Measurements from ENCODE around the gene MSI2.

MSI2 gene

DNA sequence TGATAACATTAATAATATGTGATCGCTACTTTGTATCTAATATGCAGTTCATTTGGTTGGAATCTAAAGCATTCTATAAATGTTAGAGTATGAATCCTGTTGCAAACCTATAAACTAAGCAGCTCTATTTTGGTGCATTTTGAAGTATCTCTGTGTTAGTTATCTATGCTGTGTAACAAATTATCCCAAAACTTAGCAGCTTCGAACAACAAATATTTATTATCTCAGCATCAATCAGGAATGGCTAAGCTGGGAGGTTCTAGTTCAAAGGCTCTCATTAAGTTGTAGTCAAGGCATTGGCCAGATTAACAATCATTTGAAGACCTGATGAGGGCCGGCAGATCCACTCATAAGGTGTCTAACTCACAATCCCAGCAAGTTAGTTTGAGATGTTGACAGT is 10.1 kb upstream of the MSI2 start:
- DNase-seq (ENCODE audit: low read depth), result no peak

DNA sequence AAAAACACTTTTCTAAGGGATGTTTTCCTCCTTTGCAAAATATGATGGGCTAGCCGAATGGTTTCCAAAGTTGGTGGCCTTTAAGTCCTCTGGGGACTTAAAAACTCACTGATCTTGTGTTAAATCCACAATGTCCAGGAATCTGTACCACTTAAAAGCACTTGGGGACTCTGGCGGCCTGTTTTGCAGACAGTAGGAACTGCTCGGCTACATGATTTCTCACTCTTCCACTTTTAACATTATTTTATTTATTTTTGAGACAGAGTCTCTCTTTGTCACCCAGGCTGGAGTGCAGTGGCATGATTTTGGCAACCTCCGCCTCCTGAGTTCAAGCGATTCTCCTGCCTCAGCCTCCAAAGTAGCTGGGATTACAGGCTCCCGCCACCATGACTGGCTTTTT is 9.1 kb upstream of the MSI2 start:
- no peak for DNase-seq (ENCODE audit: low read depth)

DNA sequence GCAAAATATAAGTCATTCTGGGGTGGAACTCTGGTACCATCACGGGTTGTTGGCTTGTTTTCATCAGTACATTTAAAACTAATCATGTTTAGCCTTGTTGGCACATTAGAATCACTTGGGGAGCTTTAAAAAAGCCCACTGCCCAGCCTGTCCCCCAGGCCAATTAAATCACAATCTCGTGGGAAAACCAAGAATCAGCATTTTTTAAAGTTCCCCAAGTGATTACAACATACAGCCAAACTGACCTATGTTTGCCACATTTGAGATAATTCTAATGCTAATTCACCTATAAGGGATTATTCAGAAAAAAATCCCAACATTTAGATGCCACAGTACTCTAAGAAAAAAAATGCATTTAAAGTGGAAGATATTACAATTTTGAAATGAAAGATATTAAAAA is 8.4 kb upstream of the MSI2 start:
- no peak for DNase-seq (ENCODE audit: low read depth)

DNA sequence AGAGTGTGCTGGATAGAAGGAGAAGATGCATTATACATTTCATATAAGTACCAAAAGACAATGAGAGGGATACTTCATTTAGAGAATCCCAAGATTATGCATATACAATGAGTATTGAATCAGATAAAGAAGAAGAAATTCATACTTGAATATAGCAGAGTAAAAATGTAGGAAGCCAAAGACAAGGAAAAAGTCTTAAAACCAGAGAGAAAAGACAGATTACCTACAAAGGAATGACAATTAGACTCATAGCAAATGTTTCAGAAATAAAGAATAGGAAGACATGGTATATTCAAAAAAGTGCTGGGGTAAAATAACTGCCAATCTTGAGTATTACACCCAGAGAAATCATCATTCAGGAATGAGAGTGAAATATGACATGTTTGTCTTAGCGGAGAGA is 6.8 kb upstream of the MSI2 start:
- DNase-seq (ENCODE audit: low read depth), result no peak

DNA sequence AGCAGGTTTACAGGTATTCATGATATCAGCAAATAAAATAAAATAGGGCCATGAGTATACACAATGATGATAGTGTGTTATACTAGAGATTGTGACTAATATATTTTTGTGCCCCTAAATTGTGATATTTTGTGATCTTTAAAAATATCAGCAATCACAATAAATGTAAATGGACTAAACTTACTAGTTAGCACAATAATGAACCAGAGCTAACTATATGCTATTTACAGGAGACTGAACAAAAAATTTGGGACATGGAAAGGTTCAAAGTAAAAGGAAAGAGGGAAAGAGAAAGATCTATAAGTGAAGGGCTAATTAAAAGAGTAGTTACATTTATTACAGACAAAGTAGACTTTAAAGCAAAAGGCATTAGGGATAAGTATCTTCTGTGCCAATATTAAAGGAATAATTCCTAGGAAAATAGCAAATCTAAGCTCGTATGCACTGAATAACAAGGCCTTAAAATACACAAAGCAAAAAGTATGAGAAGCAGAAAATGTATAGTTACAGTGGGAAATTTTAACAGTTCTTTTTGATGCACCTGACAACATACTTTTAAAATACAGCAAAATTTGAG is 5.0 kb upstream of the MSI2 start:
- no peak for DNase-seq (ENCODE audit: low read depth)

DNA sequence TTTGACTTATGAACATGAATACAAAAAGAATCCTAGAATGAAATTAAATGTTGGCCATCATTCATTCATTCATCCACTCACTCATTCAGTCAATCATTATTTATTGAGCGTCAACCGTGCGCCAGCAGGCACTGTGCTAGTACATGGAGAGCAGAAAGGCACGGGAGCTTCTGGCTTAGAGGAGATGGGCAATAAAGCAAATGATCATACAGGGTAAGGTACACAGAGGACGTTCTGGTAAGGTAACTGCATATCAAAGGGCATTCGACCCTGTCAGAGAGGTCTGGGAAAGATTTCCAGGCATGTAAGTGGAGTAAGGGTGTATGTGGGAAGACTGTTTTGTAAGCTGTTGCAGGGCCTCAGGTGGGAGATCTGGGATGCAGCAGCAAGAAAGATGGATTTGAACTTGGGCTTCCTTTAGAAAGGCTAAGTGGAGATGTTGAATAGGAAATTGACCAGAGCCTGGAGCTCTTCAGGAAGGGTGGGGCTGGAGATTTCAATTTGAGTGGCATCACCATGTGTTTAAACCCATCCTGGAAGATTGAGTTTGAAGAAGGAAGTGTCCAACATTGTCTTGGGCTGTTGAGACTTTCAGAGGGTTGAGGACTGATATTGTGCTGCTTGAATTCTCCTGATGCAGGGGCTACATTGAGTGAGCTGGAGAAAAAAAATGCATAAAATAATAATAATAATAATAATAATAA is 2.8 kb upstream of the MSI2 start:
- no peak for DNase-seq (ENCODE audit: low read depth)

DNA sequence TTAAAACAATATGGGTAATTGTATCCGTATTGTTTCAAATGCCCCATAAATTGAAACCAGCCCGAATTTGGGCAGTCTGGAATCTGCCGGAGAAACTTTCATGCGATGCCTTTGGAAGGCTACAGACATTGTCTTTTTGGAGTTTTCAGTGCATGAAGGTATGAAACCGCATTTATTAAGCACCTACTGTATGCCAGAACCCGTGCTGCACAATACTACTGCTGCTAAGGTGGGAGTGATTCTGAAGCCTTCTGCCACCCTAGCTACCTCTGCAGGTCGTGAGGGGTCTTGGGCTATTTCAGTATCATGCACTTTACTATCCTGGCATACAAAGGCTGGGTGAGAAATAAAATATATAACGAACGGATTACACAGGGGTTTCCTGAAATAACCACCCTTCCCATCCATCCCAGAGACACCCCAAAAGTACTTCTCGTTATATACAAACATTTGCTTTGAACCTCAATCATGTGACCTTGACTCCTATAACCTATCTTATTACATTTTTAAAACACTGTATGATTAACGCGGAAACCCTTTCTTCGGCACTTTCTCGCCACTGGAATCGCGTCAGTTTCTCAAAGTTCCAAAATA is 1.0 kb upstream of the MSI2 start:
- no peak for DNase-seq (ENCODE audit: low read depth)

DNA sequence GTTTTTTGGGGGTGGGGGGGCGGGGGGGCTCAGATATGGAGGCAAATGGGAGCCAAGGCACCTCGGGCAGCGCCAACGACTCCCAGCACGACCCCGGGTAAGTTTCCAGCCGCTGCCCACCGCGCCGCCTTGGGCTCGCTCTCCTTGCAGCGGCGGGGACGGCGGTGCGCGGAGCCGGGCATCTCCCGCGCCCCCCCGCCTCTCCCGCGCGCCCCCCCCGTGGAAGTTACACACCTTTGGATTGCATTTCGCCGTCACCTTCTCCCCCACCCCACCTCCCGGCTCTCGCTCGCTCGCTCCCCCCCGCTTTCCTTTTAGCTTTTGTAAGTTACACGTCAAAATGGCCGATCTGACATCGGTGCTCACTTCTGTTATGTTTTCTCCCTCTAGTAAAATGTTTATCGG is 387 bp downstream of the MSI2 start:
- no peak for DNase-seq (ENCODE audit: low read depth)

DNA sequence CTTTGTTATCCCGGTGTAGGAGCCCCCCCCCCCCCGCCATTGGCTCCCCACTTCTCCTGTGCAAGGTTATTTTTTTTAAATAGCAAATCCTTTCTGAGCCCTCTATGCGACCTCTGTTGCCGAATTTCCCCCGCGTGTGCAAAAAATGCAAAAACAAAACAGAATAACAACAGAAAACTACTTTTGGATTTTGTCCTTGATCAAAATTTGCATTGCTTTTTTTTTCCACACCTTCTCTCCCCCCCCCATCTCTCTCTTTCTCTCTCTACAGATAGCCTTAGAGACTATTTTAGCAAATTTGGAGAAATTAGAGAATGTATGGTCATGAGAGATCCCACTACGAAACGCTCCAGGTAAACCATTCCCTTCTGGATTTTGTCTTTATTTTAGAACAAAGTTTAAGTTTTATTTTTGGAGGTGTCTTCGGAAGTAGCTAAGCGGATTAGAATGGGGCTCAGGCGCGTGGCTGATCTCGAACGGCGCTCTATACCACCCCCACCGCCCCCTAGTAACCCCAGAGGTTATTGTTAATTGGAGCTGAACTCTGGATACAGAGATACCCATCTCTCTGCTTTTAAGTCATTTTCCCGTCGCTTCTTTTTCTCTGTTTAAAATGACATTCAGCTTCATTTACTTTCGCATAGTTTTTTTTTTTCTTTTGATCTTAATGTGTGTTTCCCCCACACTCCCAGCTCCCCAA is 1.0 kb downstream of the MSI2 start:
- DNase-seq (ENCODE audit: low read depth), result no peak

DNA sequence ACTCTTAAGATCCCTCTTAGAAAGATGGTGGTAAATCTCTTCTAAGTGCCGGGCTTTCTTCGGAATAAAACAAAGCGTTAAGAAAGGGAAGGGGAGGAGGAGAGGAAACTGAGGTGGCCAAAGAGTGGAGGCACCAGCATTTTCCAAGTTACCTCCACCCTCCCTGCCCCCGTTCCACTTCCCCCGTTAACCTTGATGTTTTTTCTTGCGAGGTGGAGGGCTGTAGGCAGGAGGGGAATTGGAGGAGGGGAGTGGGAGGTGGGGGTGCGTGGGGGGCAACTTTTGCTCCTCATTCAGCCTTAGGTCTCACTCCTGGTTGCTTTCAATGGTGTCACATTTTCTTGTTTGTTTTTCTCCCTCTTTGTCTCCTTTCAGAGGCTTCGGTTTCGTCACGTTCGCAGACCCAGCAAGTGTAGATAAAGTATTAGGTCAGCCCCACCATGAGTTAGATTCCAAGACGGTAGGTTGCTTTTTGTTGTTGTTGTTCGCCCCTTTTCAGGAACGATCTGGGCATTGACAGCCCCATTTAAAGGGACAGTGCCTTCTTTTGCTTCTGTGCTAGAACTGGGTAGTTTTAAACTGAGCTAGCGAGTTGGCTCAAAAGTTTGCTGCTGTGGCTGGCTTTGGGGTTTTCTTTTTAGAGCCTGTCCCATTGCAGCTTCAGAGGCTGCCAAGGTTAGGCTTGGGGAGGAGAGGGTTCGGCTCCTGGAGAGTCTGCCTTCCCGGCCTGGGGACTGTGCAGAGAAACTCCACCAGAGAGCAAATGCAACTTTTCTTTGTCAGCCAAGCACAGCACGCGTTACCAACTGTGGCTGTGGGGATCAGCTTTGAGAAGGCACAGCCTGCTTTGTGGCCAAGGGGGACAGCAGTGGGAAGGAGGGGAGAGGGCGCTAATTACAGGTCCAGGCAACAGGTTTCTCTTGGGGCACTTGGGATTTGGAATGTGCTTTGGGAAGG is 1.9 kb downstream of the MSI2 start:
- DNase-seq (ENCODE audit: low read depth), result no peak

DNA sequence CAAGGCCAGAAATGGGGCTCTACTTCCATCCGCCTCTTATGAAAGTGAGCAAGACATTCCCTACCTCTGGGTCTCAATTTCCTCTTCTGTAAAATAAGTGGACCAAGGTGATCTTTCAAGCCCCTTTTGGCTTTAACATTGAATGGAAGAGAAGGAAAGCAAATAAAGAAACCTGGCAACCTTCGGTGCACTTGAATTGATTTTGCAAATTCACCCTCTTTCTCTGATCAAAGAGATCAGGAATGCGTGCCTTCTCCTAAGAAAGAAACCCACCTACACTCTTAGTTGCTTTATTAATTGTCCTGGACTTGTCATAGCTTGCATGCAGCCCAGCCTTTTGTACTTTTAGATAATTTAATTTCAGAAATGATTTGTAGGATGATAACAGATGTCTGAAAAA is 3.0 kb downstream of the MSI2 start:
- no peak for DNase-seq (ENCODE audit: low read depth)

DNA sequence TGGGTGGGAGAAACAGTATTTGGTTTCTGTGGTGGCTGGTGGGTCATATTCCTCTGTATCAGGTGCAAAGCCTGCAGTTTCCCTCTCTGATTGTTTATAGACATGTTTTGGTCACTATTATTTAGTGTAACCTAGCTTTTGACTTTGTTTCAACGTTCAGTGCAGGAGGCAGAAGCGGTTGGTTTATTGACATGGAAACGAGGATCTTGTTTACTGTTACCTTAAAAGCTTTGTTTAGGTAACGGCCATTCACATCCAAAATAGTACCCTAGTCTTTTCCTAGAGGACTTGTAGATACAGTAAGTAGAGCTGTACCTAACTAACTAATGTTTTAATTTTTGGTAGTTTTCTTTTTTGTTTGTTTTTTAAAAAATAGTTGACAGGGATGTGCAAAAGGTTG is 3.5 kb downstream of the MSI2 start:
- no peak for DNase-seq (ENCODE audit: low read depth)

DNA sequence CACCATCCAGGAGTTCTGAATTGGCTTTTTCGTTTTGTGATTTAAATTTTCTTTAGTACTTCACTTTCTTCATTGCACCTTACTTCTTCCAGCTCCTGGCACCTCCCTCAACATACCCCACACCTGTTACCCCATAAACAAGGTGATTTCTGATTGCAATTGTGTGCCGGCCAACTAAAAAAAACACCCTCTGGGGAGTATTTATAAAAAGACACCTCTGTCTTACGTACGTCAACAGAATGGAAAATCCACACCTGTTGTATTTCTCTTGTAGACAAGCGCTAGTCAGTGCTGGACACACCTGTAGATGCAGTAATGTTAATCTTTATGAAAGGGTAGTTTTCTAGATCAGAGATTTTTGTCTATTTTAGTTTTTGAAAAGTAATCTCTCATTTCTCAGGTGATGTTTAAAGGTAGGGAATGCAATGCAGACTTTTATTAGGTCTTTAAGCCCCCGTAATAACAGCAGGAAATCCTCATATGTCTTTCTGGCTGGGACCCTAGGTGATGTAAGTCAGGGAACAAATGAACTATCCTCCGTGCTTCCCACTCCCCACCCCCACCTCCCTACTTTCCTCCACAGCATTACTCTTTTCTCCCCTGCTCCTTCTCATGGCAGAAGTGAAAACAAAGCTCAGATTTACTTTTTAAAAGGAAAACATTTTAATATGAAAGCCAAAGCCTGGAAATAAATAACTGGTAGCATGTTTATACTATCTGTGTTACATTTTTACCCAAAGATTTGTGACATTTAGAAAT is 4.2 kb downstream of the MSI2 start:
- no peak for DNase-seq (ENCODE audit: low read depth)

DNA sequence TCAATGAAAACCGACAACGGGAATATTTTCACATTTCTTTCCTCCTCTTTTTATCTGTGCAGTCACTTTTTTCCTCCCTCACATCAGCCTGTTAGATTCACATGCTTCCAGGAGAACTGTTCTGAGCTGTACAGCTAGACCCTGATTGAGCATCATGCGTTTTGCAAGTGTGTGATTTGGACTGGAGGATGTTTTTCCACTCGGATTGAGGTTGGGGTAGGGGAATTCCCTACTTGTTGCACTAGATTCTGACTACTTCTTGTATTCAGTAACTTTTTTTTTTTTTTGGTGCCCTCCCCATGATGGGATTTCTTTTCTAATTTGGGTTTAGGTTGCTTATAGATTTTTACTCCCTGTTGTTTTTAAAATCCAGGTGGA is 4.8 kb downstream of the MSI2 start:
- no peak for DNase-seq (ENCODE audit: low read depth)

DNA sequence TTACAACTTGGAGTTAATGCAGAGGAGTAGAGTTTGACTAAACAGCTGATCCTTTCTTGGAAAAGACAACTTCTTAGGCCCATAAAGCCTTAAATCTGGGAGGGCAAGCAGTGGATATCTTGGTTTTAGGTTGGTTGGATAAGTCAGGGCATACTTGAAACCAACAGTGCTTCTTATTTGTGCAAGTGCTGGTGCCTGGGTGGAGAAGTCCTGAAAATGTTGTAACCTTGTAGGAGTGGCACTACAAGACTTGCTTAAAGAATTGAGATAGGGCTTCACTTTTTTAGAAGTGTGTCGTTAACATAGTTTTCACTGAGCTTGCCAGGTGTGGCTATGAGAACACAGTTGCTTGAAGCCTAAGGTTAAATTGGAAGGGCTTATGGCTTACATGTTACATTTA is 6.2 kb downstream of the MSI2 start:
- DNase-seq (ENCODE audit: low read depth), result no peak

DNA sequence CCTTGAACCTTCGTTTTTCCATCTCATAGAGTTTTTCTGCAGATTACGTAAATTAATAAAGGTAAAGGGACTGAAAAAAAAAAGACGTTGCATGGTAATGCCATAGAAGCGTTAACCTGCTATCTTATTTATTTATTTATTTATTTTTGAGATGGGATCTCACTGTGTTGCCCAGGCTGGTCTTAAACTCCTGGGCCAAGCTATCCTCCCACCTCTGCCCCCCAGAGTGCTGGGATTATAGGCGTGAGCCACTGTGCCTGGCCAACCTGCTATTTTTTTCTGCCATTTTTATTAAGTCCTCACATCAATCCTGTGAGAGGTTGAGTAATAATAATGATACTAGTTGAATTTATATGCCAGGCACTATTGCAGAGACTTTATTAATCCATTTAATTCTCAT is 7.9 kb downstream of the MSI2 start:
- DNase-seq (ENCODE audit: low read depth), result no peak

DNA sequence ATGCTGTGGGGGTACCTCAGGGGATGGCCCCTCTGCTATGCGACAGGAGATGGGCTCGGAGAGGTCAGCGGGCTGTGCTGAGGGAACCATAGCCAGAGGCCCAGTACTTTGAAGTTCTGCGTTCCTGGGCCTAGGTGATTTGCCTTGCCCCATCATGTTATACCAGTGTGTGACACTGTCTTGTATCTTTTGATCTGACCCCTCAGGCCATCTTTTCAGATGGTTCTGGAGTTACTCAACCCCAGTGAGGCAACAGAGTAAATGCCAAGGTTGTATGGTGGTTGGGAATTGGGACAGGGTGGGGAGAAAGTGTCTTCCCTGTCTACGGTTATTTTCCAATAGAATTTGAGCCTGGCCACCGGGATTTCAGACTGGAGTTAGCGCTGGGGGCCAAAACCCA is 8.5 kb downstream of the MSI2 start:
- no peak for DNase-seq (ENCODE audit: low read depth)

DNA sequence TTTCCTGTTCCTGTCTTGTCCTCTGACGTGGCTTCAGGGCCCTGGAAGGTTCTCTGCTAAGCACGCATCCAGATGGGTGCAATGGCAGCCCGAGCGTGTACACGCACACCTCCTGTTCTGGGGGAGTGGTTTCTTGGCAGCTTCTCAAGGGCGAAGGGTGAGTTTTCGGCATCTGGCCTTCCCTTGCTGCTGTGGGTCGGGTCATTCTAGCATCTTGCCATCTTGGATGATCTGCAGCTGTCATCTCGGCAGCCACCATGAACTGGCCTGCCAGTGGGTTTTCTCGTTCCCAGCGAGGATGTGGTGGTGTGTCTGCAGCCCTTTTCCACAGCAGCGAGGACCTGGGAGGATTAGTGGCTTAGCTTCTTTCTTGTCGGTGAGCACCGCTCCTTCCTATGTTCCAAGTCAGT is 10.6 kb downstream of the MSI2 start:
- no peak for DNase-seq (ENCODE audit: low read depth)

DNA sequence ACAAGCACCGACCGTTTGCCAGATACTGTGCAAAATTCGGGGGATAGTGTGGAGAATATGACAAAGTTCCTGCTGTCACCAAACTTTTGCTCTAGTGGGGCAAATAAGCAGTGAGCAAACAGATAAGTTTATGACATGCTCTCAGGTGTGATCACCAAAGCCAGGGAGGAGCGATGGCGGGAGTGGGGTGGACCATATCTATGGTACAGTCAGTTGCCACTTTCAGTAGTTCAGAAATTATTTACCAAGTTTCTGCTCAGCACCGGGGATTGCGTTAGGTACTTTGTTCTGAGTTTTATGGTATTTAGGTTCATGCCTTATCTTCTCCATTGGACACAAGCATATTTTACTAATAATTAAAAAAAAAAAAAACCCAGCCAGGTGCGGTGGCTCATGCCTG is 11.9 kb downstream of the MSI2 start:
- DNase-seq (ENCODE audit: low read depth), result no peak

DNA sequence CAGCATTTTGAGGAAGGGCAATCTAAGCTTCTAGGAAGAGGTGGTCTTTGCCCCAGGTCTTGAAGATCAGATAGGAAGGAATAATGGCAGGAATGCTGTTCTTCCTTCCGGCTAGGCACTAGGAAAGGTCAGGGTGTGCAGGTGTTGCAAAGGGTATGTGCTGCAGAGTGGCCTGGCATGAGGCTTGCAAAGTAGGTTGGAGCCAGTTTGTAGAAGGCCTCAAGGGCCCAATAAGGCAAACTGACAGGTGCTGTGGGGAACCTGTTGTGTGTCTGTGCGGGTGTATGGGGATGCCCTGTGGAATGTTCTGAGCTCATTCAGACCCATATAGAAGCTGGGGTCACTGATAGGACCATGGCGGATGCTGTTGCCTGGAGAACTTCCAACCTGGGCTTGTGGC is 12.7 kb downstream of the MSI2 start:
- no peak for DNase-seq (ENCODE audit: low read depth)

DNA sequence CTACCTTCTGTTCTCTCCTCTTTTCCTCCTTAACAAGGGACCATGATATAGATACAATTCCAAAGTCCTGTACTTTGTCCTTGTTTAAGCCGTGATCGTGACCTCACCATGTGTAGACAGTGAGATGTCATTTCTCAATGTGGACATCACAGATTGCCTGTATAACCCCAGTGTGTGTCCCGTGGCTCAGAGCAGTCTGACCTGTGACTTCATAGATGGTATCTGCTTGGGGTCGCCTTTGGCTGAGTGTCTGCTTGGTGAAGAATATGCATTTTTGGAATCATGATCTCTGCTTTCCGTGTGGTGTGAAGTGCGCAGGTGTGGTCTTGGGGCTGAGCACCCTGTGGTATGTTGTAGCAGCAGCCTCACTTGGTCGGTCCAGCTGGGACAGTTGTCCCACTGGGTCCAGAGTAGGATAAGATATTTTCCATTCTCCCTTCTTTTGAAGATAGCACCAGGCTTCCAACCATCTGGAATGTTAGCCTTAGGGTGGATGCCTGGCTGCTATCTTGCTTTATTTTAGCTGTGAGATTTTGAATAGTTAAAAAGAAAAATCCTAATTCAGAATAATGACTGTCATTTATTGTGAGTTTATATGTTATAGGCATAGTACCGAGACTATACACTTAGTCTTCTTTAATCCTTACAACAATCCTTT is 13.4 kb downstream of the MSI2 start:
- DNase-seq (ENCODE audit: low read depth), result no peak
